ENCODE results near the gene PARD3B. TPM values are rescaled to one million over a fixed set of nuclear protein-coding genes. Genes with fewer than 3 reads are reported as not detected.

Gene PARD3B
- polyA plus RNA-seq, 1 donor: 37.4 TPM

DNA sequence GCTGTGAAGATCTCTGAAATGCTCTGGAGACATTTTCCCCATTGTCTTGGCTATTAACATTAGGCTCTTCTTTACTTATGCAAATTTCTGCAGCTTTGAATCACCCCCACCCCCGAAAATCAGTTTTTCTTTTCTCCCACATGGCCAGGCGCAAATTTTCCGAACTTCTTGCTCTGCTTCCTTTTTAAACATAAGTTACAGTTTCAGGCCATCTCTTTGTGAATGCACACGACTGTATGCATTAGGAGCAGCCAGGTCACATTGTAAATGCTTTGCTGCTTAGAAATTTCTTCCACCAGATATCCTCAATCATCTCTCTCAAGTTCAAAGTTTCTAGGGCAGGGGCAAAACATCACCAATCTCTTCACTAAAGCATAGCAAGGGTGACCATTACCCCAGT is 106.8 kb downstream of the PARD3B start:
- DNase-seq: no peak

DNA sequence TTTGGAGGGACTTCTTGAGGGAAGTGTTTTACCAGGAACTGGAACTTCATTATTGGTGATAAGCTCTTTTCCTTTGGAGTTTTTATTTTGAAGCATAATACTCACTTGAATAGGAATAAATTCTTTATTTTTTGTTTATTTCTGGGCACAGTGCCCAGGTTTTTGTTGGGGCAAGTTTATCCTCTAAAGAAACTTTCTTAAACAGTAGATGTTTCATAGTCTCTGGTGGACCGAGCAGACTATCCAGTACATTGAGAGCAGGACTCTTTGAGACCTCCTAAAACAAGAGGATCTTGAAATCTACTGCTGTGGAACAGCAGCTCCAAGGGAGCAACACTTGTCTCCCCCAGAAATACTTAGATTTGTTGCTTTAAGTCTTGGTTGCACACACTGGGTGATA is 109.4 kb downstream of the PARD3B start:
- no peak for DNase-seq

GRCh38 chr2:204655101-204655500 is 109.8 kb downstream of the PARD3B start:
- DNase-seq: no peak

DNA sequence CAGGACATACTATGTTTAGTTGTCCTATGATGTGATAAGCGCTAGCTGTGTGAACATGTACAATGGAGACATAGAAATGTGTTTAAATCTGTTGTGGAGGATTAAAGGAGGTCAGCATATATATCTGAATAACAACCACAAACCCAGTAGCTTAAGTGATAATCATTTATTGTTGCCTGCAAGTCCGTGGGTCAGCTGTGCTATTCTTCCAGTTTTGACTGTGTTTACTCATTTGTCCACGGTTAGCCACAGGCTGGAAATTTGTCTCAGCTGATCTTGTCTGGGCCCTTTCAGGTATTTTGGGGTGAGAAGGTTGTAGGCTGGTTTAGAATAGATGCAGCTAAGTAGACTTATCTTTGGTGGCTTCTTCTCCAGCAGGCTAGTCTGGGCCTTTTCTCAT is 110.4 kb downstream of the PARD3B start:
- no peak for DNase-seq

- DNase-seq: no peak
Observed at GRCh38 chr2:204657024-204657423, 111.7 kb downstream of the PARD3B start.

DNA sequence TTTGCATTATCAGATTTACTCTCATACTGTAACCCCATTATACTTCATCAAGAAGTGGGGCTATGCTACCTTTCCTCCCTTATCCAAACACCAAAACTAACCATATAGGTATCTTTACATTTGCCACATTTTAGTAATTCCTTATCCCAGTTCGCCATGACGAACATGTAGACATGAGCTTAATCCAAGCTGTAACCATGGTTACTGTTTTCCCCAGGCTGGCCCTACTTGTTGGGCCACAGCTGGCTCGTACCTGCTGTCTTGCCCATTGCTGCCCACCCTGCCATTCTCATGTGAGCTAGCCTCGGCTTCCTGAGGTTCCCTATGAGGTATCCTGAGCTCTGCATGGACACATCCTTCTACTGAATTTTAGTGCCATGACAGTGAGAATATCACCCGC is 117.7 kb downstream of the PARD3B start:
- no peak for DNase-seq

- DNase-seq: no peak
Observed at GRCh38 chr2:204663816-204664425, 118.6 kb downstream of the PARD3B start.

- no peak for DNase-seq
Observed at GRCh38 chr2:204664708-204665121, 119.4 kb downstream of the PARD3B start.

- DNase-seq: no peak
Observed at GRCh38 chr2:204665207-204665606, 119.9 kb downstream of the PARD3B start.

DNA sequence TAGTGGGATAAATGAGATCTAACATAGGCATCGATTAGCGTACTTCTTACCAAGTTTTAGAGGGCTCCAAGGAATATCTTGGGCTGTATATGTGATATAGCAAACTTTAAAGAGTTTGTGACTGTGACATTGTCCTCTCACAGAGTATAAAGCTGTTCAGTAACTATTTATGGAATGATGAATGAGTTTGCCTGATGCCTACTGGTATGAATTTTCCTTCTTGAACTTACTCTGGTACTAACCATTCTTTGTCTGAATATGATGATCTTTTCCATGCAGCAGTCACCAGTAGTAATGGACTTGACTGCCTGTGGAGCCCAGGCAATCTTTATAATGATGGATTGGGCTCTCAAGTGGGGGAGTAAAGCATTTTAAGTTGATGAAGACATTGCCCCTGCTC is 120.5 kb downstream of the PARD3B start:
- no peak for DNase-seq

GRCh38 chr2:204667990-204668389 is 122.7 kb downstream of the PARD3B start:
- no peak for DNase-seq

DNA sequence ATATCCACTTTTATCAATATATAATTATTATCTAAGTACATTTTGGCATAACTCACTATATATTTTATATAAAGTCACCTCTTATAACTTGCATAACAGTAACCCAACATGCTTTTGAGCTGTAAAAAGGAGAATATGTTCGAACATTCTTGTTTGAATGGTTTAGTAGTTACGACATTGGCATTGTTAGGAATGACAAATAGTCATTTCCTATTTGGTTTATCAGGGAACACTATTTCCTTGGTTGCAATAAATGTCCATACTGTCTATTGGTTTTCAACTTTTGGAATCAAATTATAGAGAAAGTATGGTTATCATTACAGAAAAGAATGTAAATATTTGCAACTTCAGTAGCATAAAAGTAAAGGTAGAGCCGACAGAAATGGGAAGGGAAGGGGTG is 124.1 kb downstream of the PARD3B start:
- DNase-seq: no peak

DNA sequence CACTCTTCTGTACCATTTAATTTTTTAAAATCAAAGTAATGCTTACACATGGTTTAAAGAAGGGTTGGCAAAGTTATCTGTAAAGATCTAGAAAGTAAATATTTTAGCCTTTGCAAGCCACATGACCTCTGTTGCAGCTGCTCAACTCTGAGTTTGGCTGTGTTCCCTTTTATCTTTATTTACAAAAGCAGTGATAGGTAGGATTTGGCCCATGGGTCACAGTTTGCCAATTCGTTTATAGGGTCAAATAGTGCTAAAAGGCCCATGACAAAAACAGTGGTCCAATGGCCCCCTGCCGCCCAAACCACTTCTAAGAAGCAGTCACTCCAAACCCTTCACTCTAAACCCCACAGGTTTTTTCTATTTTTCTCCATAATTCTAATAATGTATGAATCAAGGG is 124.8 kb downstream of the PARD3B start:
- DNase-seq: no peak

DNA sequence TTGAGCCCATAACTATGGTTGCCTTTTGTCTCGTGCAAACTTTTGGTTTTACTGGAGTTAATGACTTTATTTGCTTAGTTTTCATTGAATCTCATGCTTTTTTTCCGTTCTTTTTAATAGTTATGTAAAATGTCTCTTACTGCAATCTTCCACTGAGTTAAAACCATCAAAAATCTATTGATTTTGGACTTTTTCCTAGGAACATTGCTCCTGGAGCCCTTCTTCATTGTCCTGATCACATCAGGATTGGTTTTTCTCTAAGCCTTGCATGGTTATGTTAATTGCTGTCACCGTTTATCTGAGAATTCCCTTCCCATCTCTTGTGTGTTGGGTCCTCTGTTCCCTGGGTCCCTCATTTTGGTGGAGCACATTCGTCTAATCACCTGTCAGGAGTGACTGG is 125.5 kb downstream of the PARD3B start:
- no peak for DNase-seq

GRCh38 chr2:204672772-204673171 is 127.5 kb downstream of the PARD3B start:
- DNase-seq: no peak

DNA sequence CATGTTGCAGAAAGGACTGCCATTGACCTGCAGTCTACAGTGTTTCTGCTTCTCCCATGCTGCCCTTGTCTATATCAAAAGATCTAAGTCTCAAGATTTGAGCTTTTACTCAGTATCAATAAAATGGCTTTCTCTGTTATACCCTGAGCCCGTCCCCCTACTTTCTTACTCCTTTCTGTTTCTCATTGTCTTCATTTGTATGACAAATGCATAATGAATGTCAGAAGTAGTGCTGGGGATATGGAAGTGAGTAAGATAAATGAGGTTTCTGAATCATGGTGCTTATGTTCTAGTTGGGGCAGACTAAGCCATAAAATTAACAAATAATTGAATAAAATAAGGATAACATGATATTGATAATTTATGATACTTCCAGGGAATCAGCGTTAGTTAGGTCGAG is 128.6 kb downstream of the PARD3B start:
- DNase-seq: no peak

DNA sequence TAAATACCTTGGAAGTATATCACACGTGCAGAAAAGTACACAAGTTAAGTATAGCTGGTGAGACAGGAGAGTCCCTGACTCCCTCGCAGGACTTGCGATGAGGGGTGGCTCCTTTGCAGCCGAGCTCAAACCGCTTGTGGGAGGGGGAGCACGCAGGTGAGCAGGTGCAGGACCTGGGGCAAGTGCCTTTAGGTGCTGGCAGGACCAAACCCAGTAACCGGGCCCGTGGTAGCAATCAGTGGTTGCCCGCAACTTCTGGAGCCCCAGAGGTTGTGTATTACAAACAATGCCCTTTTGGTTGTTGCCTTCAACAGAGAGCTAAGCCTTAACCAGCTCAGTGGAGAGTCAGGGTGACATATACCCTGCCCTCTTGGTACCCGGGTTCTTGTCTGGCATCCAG is 132.8 kb downstream of the PARD3B start:
- no peak for DNase-seq

DNA sequence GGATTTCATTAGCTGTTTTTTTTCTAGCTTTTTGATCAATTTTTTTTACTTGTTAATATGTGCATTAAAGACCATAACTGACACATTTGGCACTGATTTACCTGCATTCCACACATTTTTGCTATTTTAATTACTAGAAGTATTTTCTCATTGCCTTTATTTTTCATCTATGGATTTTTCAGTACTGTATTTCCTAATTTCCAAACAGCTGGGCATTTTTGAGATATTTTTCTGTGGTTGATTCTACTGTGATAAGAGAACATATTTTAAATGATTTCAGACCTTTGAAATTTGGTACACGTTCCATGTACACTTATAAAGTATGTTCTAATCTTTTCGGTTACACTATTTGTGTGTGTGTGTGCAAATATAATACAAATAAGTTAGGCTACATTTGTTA is 135.3 kb downstream of the PARD3B start:
- no peak for DNase-seq

DNA sequence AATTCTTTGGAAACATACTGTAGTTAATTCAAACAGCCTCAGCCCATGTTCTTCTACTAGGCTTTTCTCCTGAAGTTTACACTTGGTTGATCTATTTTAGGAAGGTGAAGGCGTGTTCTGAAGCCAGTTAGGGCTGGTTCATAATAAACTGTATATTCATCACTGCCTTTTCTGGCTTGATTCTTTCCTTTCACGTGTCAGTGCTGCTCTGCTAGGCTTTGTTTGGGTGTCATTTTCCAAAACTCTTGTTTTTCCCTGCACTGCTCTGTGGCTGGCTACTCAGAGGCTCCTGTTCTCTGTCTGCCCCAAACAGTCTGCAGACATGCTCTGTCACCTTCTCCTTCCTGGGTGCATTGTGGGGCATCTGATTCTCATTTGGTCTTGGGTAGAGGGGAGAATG is 136.1 kb downstream of the PARD3B start:
- DNase-seq: no peak

GRCh38 chr2:204683384-204683783 is 138.1 kb downstream of the PARD3B start:
- DNase-seq: no peak

DNA sequence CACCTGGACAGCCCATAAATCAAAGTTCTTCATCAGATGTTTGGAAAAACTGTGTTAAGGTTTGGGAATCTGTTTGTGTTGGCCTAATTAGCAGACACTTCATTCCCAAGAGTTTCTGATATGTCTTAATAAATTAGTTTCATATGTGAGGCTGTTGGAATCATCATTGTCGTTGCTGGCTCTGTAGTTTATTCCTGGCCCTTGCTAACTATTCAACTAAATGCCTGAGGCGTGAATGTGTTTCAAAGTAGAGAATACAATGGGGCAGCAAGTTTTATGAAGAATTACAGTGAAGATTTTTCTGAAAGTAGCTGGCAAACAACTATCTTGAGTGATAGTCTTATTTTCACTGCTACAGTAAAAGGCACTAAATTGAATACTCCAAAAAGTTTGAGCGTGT is 141.1 kb downstream of the PARD3B start:
- DNase-seq: no peak

DNA sequence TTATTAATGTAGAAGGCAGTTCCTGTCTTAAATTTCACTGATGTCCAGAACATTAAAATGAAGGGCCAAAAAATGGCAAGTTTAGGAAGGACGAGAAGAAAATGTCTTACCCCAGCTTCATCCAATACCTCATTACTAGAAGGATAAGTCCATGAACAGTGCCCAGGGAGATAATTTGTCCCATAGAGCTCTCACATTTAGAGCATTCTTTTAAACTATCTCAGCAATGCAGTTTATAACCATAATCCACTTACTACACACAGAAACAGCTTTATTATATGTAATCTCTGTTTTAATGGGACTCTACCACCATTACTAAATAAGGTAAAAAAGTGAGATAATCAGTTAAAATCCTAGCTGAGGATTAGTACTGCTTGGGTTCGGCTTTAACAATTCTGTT is 142.5 kb downstream of the PARD3B start:
- DNase-seq: no peak

DNA sequence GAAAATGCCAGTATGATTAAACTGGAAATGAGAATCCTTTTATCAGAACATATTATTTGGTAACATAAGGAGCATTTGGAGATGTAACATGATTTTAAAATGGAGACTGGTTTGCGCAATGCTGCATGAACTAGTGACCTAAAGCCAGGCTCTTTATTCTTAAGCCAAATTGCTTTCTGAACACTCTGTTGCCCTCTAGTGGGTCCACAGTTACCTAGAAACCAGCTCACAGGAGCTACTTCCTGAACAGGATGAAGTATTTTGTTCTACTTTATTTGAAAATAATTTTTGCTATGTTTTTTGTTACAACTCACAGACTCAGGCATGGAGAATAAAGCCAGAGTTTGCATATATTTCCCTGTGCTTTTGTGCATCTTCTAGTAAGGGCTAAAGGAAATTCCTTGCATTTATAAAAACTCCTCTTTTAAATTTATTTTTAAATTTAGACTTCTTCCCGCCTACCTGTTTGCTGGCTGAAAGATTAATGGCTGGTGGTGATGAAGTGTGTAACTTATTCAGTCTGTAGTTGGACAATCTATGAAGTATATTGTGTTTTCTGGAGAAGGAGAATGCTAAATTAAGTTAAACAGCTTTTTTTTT is 146.7 kb downstream of the PARD3B start:
- peak; percentile 85 for DNase-seq

- DNase-seq: no peak
Observed at GRCh38 chr2:204692790-204693189, 147.5 kb downstream of the PARD3B start.

DNA sequence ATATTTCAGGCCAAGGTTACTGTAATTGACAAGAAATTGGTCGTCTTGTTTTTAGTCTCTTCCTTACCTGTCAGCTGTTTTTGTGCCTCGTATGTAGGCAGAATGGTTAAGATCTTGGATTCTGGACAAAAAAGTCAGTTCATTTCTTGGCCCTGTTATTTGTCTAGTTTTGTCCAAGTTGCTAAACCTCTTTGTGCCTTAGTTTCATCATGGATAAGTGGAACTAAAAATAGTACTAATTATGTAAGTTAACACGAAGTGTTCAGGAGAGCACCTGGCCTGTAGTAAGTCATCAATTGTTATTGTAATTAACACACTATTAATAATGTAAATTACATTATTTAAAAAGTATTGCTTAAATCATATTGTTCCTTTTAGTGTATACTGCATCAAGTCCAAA is 148.0 kb downstream of the PARD3B start:
- DNase-seq: no peak

All from left kidney (tissue), 2 donors.